HepG2 (cell line): ENCODE measurements around the gene DHRS1. TPM values are rescaled to one million over a fixed set of nuclear protein-coding genes. Genes with fewer than 3 reads are reported as not detected.

Experiments used
- HNF1A ChIP-seq, 2 experiments: sonication (generic) in 1 of 2; formaldehyde crosslinking in 1 of 2; IDR thresholded peaks; 2 replicates each; pipeline versions ENCODE4 v1.4.0 to v1.6.1; 2016 to 2020; ENCODE audit warnings: borderline replicate concordance in 1 of 2, low read depth in 1 of 2, mild to moderate bottlenecking in 1 of 2, missing genetic modification reagents in 1 of 2
- IRF1 ChIP-seq: sonication (generic); formaldehyde crosslinking; IDR thresholded peaks from 2 replicates; pipeline ENCODE4 v1.4.0; 2020; ENCODE audit warnings: low read depth, mild to moderate bottlenecking, missing genetic modification reagents
- MED8 ChIP-seq: sonication (generic); formaldehyde crosslinking; IDR thresholded peaks from 2 replicates; pipeline ENCODE4 v1.8.1; 2023; ENCODE audit warnings: mild to moderate bottlenecking, missing genetic modification reagents; ENCODE audit not compliant: insufficient replicate concordance
- MLX ChIP-seq: IDR thresholded peaks from 2 replicates; pipeline ENCODE4 v1.6.1; 2016
- MTA1 ChIP-seq: sonication (generic); formaldehyde crosslinking; IDR thresholded peaks from 2 replicates; pipeline ENCODE4 v1.4.0; 2020; ENCODE audit warnings: missing genetic modification reagents, mild to moderate bottlenecking, borderline replicate concordance
- NONO ChIP-seq, 2 experiments: fragments of 450-650 bp in 1 of 2; sonication (generic) in 1 of 2; formaldehyde crosslinking in 1 of 2; IDR thresholded peaks in 1 of 2; conservative IDR thresholded peaks in 1 of 2; 2 replicates each; pipeline versions ENCODE4 v1.6.1 to v1.8.0; 2017 to 2022; ENCODE audit warnings: mild to moderate bottlenecking in 1 of 2, missing genetic modification reagents in 1 of 2, moderate library complexity in 1 of 2
- PAXIP1 ChIP-seq: sonication (generic); formaldehyde crosslinking; conservative IDR thresholded peaks from 2 replicates; pipeline ENCODE4 v1.4.0; 2020; ENCODE audit warnings: mild to moderate bottlenecking, missing genetic modification reagents, moderate library complexity
- RAD21 ChIP-seq: fragments of 450-650 bp; formaldehyde crosslinking; IDR thresholded peaks from 2 replicates; pipeline ENCODE4 v1.5.0; 2020; ENCODE audit warnings: mild to moderate bottlenecking
- ZFP37 ChIP-seq: sonication (generic); formaldehyde crosslinking; IDR thresholded peaks from 2 replicates; pipeline ENCODE4 v1.4.0; 2020; ENCODE audit warnings: missing genetic modification reagents, borderline replicate concordance
- ZNF646 ChIP-seq: sonication (generic); formaldehyde crosslinking; IDR thresholded peaks from 2 replicates; pipeline ENCODE4 v1.9.0; 2021; ENCODE audit warnings: mild to moderate bottlenecking, missing genetic modification reagents
- ZNF660 ChIP-seq: sonication (generic); formaldehyde crosslinking; IDR thresholded peaks from 2 replicates; pipeline ENCODE4 v1.5.1; 2020; ENCODE audit warnings: mild to moderate bottlenecking, low read depth, missing genetic modification reagents, borderline replicate concordance
- polyA plus RNA-seq, 8 experiments: library from polyadenylated mRNA; depleted of rRNA in 3 of 8; stranded (reverse) in 7 of 8; unstranded in 1 of 8; fragments of >200 nt; fragmentation: Illumina TruSeq in 4 of 8; extraction: Trizol in 4 of 8; gene quantifications; 2 replicates each; pipeline versions ENCODE4 v1.2.1 to v1.2.3, GENCODE V29; 2011 to 2016; ENCODE audit warnings: low read depth in 4 of 8, missing spikeins in 1 of 8, mixed read lengths in 1 of 8; ENCODE audit not compliant: insufficient read depth in 1 of 8
- total RNA-seq, 5 experiments: library from RNA; depleted of rRNA; stranded (reverse); fragments of >200 nt; fragmentation: Illumina TruSeq; extraction: Trizol; gene quantifications; 2 replicates each; pipeline ENCODE4 v1.2.3, GENCODE V29; 2016; ENCODE audit warnings: low read depth in 1 of 5

Gene DHRS1
- total and polyA plus RNA-seq, 2 of the 13 experiments (the other 11 are each of a cell fraction or from before 2014, with no cell fraction given) = 49.8 to 60.8 TPM

- TF ChIP-seq NONO (IDR thresholded peaks at IDR 0.05) = no peak
- no peak for TF ChIP-seq NONO (CRISPR knock-in tag; conservative IDR thresholded peaks at IDR 0.05)
- peak; percentile 83 for TF ChIP-seq MED8 (CRISPR knock-in tag)
- no peak for TF ChIP-seq PAXIP1 (CRISPR knock-in tag)
- TF ChIP-seq ZFP37 = no peak
- TF ChIP-seq MLX (CRISPR knock-in tag) = peak; percentile 10; the same call in 1 of the 2 replicates
- TF ChIP-seq HNF1A (IDR thresholded peaks at IDR 0.05; ENCODE audit: low read depth) = no peak
- TF ChIP-seq HNF1A (CRISPR knock-in tag; IDR thresholded peaks at IDR 0.05; ENCODE audit: borderline replicate concordance) = no peak
- peak; percentile 90; the same call in 1 of the 2 replicates for TF ChIP-seq MTA1 (CRISPR knock-in tag)
- TF ChIP-seq IRF1 (CRISPR knock-in tag) = no peak
- TF ChIP-seq ZNF660 (CRISPR knock-in tag) = no peak
- peak; percentile 36; the same call in 1 of the 2 replicates for TF ChIP-seq ZNF646 (CRISPR knock-in tag)
- 0 out of 2 replicates have a peak, but pooled peaks have one; percentile 30 for TF ChIP-seq RAD21 (CRISPR knock-in tag)
Measured at GRCh38 chr14:24241829-24242443, 57.6 kb downstream of the DHRS1 start (continued).
